AG09319 (cell line): ENCODE results near the gene FGF19.

ENCODE experiments used
- DNase-seq: peaks from one replicate; pipeline ENCODE4 v3.0.0-alpha.2; 2010; ENCODE audit warnings: low read depth; ENCODE audit errors: extremely low read depth
- TF ChIP-seq, protein P1 (sequence below): IDR thresholded peaks from 2 replicates; pipeline ENCODE4 v1.5.1; 2011; ENCODE audit warnings: low read depth, mild to moderate bottlenecking, inconsistent platforms, low read length, moderate library complexity

Gene FGF19

DNA sequence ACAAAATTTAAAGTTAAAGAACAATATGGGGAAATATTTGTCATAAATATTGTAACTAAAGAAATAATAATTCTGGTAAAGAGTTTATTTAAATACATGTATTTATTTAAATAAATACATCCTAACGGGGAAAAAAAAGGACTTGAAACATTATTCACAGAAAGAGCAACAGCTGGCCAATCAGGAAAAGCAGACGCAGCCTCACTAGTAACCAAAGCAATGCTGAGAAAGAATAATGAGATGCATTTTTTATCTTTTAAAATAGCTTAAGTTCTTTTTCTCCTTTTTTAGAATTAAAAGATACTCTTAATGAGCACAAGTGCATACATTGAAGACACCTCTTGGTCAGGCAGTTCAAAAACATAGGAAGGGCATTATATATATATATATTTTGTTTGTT lies 26.1 kb downstream of the FGF19 start:
- no peak for DNase-seq

DNA sequence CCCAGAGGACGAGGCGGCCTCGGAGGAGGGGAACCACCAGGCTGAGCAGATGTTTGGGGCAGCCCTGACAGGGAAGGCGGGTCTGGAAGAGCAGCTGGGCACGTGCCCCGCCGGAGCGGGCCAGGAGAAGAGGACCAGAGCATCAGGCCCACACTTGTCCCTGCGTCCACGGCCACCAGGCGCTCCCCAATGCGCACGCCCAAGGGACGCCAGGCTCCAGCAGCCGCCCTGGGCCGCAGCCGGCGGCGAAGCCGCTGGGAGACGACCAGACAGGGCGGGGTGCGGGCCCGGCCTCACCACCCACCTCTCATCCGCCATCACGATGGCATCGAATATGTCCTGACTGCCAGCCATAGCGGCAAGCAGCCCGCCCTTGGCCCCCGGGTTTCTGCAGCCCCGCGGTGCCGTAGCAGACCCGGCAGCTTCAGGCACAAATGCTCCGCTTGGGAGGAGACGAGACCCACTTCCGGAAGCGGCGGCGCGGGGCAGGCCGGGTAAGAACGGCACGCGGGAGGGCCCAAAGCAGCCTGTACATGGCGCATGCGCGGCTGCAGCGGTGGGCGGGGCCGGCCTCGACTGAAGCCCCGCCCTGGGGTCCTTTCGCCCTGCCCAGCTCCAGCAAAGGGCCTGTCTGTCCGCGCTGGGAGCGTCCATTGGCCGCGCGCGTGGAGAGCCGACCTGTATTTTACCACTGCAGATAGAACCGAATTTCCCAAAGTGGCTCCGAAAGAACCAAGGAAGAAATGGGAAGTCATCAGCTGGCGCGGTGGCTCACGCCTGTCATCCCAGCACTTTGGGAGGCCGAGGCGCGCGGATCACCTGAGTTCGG lies 28.7 kb downstream of the FGF19 start, which contains the start of gene LTO1:
Gene LTO1, minus strand, starts transcription at position 468 of the 829 bp plus-strand sequence. Its CDS starts 114 bp downstream, at position 354.
- peak; percentile 91 for DNase-seq
- TF ChIP-seq, protein P1, sequence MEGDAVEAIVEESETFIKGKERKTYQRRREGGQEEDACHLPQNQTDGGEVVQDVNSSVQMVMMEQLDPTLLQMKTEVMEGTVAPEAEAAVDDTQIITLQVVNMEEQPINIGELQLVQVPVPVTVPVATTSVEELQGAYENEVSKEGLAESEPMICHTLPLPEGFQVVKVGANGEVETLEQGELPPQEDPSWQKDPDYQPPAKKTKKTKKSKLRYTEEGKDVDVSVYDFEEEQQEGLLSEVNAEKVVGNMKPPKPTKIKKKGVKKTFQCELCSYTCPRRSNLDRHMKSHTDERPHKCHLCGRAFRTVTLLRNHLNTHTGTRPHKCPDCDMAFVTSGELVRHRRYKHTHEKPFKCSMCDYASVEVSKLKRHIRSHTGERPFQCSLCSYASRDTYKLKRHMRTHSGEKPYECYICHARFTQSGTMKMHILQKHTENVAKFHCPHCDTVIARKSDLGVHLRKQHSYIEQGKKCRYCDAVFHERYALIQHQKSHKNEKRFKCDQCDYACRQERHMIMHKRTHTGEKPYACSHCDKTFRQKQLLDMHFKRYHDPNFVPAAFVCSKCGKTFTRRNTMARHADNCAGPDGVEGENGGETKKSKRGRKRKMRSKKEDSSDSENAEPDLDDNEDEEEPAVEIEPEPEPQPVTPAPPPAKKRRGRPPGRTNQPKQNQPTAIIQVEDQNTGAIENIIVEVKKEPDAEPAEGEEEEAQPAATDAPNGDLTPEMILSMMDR = no peak

More for the DNA sequence above, 26.1 kb downstream of the FGF19 start:
- TF ChIP-seq, protein P1 = no peak

DNA sequence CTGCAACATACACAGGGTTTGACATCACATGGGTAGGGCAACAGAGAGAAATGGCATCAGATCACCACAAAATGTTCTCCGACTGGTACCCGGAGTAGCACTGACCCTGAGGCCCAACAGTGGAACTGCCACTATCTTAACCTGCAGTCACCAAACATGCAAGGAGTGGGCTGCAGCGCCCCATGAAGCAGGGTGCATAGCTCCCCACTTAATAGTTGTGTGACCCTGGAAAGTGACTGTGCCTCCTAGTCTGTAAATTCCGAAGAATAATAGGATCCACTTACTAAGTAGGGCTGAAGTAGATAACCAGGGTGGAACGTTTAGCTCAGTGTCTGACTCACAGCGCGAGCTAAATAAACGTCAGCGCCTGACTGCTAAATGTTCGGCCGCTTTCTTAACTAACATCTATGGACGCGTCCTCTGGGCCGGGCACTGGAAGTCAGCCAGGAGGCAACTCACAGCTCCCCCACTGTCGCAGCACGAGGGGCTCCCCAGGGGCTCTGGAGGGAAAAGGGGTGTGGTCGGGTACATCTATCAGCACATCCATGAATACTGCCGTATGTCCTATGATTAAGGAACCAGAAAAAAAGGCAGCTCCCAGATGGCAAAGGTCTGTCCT lies 29.4 kb downstream of the FGF19 start:
- TF ChIP-seq, protein P1 = no peak
- peak; percentile 15 for DNase-seq

DNA sequence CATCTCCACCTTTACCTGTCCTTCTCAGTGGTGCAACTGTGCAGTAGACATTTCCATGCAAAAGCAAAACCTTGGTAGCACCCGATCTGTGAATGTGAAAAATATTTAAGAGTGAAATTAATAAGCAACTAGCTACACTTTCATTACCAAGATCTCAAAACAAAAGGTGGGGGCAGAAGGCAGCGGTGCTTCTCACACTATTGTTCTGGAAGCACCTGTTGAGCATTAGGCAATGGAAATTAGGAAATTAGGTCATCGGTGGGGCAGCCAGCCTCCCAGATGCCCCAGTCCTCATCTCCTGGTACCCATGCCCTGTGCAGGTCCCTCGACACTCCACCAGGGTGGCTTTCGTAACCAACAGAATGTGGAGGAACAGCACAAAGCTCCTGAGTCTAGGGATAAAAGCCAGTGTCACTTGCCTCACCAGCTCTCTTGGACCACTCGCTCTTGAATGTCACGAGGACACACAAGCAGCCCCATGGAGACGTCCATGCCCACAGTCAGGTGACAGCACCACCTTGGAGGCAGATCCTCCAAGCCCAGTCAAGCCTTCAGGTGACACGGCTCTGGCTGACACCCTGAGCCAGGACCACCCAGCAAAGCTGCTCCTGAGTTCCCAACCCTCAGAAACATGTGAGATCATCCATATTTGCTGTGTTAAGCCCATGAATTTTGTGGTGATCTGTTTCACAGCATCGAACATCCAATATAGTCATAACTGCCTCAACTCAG lies 31.9 kb downstream of the FGF19 start:
- TF ChIP-seq, protein P1 = no peak

DNA sequence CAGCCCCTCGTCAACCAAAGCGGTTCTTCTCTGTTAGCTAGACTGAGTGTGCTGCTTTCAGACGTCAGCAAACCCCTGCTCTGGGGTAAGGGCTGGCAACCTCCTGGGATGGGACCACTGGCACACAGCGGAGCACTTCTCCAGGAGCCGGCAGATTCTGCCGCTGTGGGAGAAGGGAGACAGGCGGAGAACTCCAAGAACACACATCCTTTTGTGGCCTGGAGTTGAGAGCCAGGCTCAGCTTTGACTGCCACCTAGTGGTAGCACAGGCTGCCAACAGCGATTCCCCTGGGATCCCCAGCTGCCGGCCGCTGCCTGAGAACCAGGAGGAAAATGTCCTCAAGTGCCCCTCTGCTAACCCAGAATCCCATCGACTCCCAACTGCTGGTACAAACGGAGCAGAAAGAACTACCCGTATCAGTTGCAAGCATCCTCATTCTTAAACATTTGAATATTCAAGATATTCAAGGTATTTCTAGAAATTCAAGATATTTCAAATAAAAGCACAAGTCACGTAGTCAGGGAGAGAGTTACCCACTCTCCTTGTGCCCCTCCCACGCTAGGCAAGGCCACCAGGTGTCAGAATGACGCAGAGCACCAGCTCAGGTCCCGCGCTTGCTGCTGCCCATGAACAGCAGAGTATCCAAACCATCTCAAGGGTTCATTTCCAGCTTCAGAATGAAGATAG lies 33.5 kb downstream of the FGF19 start:
- DNase-seq = peak; percentile 60
- TF ChIP-seq, protein P1 = peak; percentile 99

More for the DNA sequence above, 31.9 kb downstream of the FGF19 start:
- no peak for DNase-seq

DNA sequence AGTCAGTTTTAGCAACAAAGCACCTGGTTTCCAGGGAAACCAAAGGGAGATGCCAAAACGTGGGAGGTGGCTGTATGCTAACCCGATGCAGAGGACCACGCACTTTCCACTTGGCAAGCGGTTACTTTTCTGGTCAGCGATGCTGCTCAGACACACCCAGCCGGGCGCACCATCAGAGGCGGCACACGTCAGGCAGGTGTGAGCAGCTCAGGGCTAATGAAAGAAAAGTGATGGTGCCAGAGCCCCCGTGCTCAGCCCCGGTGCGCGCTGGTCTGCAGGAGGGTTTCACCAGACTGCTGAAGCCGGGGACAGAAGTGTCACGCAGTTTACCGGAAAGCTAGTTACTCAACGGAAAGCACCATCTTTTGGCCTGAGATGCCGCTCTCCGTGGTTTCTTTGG lies 34.3 kb downstream of the FGF19 start:
- DNase-seq = no peak
- TF ChIP-seq, protein P1 = no peak
